Tibial nerve (tissue), 4 donors: Measurements from ENCODE around the gene HS6ST3. TPM values are rescaled to one million over a fixed set of nuclear protein-coding genes. Genes with fewer than 3 reads are reported as not detected.

ENCODE experiments used
- DNase-seq, 2 donors: peaks; one replicate each; pipeline ENCODE4 v3.0.0-alpha.2; 2019; ENCODE audit warnings: low spot score in 2 of 2
- H3K27ac ChIP-seq, 4 donors: fragments of 200-600 bp; sonication (generic) in 3 of 4; one replicate each; pipeline ENCODE4 v1.5.1; 2017 to 2019; ENCODE audit warnings: mild to moderate bottlenecking in 1 of 4
- H3K27me3 ChIP-seq, 2 donors: fragments of 200-600 bp; sonication (generic) in 1 of 2; one replicate each; pipeline versions ENCODE4 v1.5.1 to v1.6.0; 2017 to 2019
- H3K36me3 ChIP-seq, 3 donors: fragments of 200-600 bp; sonication (generic); one replicate each; pipeline ENCODE4 v1.5.1; 2018 to 2019
- H3K4me1 ChIP-seq, 4 donors: fragments of 200-600 bp; sonication (generic) in 3 of 4; one replicate each; pipeline ENCODE4 v1.5.1; 2017 to 2019
- H3K4me3 ChIP-seq, 4 donors: fragments of 200-600 bp; sonication (generic) in 3 of 4; one replicate each; pipeline ENCODE4 v1.5.1; 2017 to 2019; ENCODE audit warnings: mild to moderate bottlenecking in 1 of 4, moderate library complexity in 1 of 4
- H3K9me3 ChIP-seq, 4 donors: fragments of 200-600 bp; sonication (generic) in 3 of 4; one replicate each; pipeline ENCODE4 v1.5.1; 2017 to 2019
- CTCF ChIP-seq, 5 experiments: fragments of 200-600 bp in 3 of 5; fragments of 450-650 bp in 2 of 5; sonication (generic) in 3 of 5; IDR thresholded peaks; one replicate each; pipeline ENCODE4 v1.5.1; 2016 to 2019; ENCODE audit warnings: antibody characterized with exemption in 5 of 5, mild to moderate bottlenecking in 3 of 5, moderate library complexity in 2 of 5
- EP300 ChIP-seq, 2 donors: sonication (generic); formaldehyde crosslinking; IDR thresholded peaks; one replicate each; pipeline ENCODE4 v1.6.1; 2017; ENCODE audit warnings: antibody characterized with exemption in 2 of 2, mild to moderate bottlenecking in 1 of 2
- POLR2A ChIP-seq, 2 donors: fragments of 450-650 bp; IDR thresholded peaks; one replicate each; pipeline ENCODE4 v1.6.1; 2017; ENCODE audit warnings: antibody characterized with exemption in 2 of 2, mild to moderate bottlenecking in 2 of 2, moderate library complexity in 2 of 2
- WGBS, 2 donors: methylation state at CpG; one replicate each; pipeline ENCODE4 v1.1.5; 2018; 5-methylcytosine and 5-hydroxymethylcytosine counted together
- total RNA-seq, 4 donors: library from RNA; depleted of rRNA; stranded (reverse); fragments of >200 nt; gene quantifications; one replicate each; pipeline ENCODE4 v1.1.0, GENCODE V29; 2016

The HS6ST3 gene
- total RNA-seq, 4 donors from 2014 or later = 0.21 to 1.1 (median 0.79) TPM

GRCh38 chr13:96575423-96576320, 485.8 kb downstream of the HS6ST3 start:
- no peaks in the 10 kb centered on the region for H3K27me3 ChIP-seq
- no peak for DNase-seq
- H3K4me1 ChIP-seq = no peaks in the 10 kb centered on the region
- WGBS, 2 donors = 77% methylated on average over 14 of the region's 14 CpGs
- TF ChIP-seq POLR2A (IDR thresholded peaks at IDR 0.05) = no peak
- TF ChIP-seq CTCF (IDR thresholded peaks at IDR 0.05) = no peak
- no peak for TF ChIP-seq EP300 (IDR thresholded peaks at IDR 0.05)
- no peak overlapping the region for H3K27ac ChIP-seq
- H3K9me3 ChIP-seq = no peaks in the 10 kb centered on the region
- no peaks in the 10 kb centered on the region for H3K36me3 ChIP-seq
- no peak overlapping the region for H3K4me3 ChIP-seq

- no peaks in the 10 kb centered on the region for H3K9me3 ChIP-seq
- no peaks in the 10 kb centered on the region for H3K27me3 ChIP-seq
- H3K36me3 ChIP-seq = no peaks in the 10 kb centered on the region
- TF ChIP-seq CTCF (IDR thresholded peaks at IDR 0.05) = no peak
- no peak for TF ChIP-seq POLR2A (IDR thresholded peaks at IDR 0.05)
- TF ChIP-seq EP300 (IDR thresholded peaks at IDR 0.05) = no peak
- H3K4me1 ChIP-seq = no peaks in the 10 kb centered on the region
- no peak for DNase-seq
- no peak overlapping the region for H3K27ac ChIP-seq
- H3K4me3 ChIP-seq = no peak overlapping the region
Observed at GRCh38 chr13:96581741-96582140, 491.8 kb downstream of the HS6ST3 start.

- no peaks in the 10 kb centered on the region for H3K4me1 ChIP-seq
- no peak overlapping the region for H3K27ac ChIP-seq
- WGBS, 2 donors = 91 to 100% methylated on average over 1 of the region's 1 CpG
- DNase-seq = no peak
- no peaks in the 10 kb centered on the region for H3K27me3 ChIP-seq
- H3K9me3 ChIP-seq = peaks cover 0 to 5% (median 0%) of the 10 kb centered on the region in 4 donors
- H3K36me3 ChIP-seq = no peaks in the 10 kb centered on the region
- TF ChIP-seq POLR2A (IDR thresholded peaks at IDR 0.05) = no peak
- TF ChIP-seq CTCF (IDR thresholded peaks at IDR 0.05) = no peak
- no peak for TF ChIP-seq EP300 (IDR thresholded peaks at IDR 0.05)
- H3K4me3 ChIP-seq = no peak overlapping the region
Observed at GRCh38 chr13:96615252-96615651, 525.3 kb downstream of the HS6ST3 start.

GRCh38 chr13:96617528-96617927, 527.6 kb downstream of the HS6ST3 start:
- no peaks in the 10 kb centered on the region for H3K27me3 ChIP-seq
- no peak for DNase-seq
- WGBS, 2 donors = 84 to 85% methylated on average over 2 of the region's 2 CpGs
- H3K9me3 ChIP-seq = peaks cover 0 to 2% (median 0%) of the 10 kb centered on the region in 4 donors
- no peaks in the 10 kb centered on the region for H3K4me1 ChIP-seq
- no peaks in the 10 kb centered on the region for H3K36me3 ChIP-seq
- H3K27ac ChIP-seq = no peak overlapping the region
- TF ChIP-seq EP300 (IDR thresholded peaks at IDR 0.05) (no peak), CTCF (IDR thresholded peaks at IDR 0.05) (no peak), POLR2A (IDR thresholded peaks at IDR 0.05) (no peak)
- H3K4me3 ChIP-seq = no peak overlapping the region

GRCh38 chr13:96621634-96622183, 531.8 kb downstream of the HS6ST3 start:
- no peak overlapping the region for H3K27ac ChIP-seq
- 66 to 74% methylated on average over 3 of the region's 3 CpGs for WGBS, 2 donors
- DNase-seq = no peak
- no peaks in the 10 kb centered on the region for H3K9me3 ChIP-seq
- no peaks in the 10 kb centered on the region for H3K27me3 ChIP-seq
- no peaks in the 10 kb centered on the region for H3K36me3 ChIP-seq
- TF ChIP-seq EP300 (IDR thresholded peaks at IDR 0.05) = no peak
- no peak for TF ChIP-seq CTCF (IDR thresholded peaks at IDR 0.05)
- no peak for TF ChIP-seq POLR2A (IDR thresholded peaks at IDR 0.05)
- H3K4me3 ChIP-seq = no peak overlapping the region
- H3K4me1 ChIP-seq = no peaks in the 10 kb centered on the region
